Activated CD8-positive, alpha-beta memory T cell treated with anti-CD3 and anti-CD28 coated beads for 24 hours (primary cell): Measurements from ENCODE around the gene KRT8.
A peak's percentile ranks its signal among the peaks of the same experiment; 100 is the strongest.
"Not testable (repeated sequence)": the region's sequence is repeated elsewhere in the genome, so short reads cannot be mapped to it uniquely, and the experiment has no call there.

Experiments used
- DNase-seq: peaks from one replicate; pipeline ENCODE4 v3.0.0-alpha.2; 2020

The KRT8 gene

GRCh38 chr12:52873832-52874572 is 30.9 kb downstream of the KRT8 start:
- peak; percentile 76 for DNase-seq

- no peak for DNase-seq
These were observed 31.4 kb downstream of the KRT8 start for GRCh38 chr12:52873513-52873831.

- no peak for DNase-seq
These were observed 32.1 kb downstream of the KRT8 start for GRCh38 chr12:52872644-52873389.

GRCh38 chr12:52871291-52872039 is 33.4 kb downstream of the KRT8 start:
- no peak for DNase-seq

GRCh38 chr12:52870361-52871290 is 34.2 kb downstream of the KRT8 start:
- peak; percentile 97 for DNase-seq

GRCh38 chr12:52867642-52868041 is 37.2 kb downstream of the KRT8 start:
- DNase-seq = no peak

- no peak for DNase-seq
These were observed 37.7 kb downstream of the KRT8 start for GRCh38 chr12:52867152-52867551.

GRCh38 chr12:52865090-52865944 is 39.6 kb downstream of the KRT8 start:
- peak; percentile 71 for DNase-seq

- DNase-seq = no peak
These were observed 42.9 kb downstream of the KRT8 start for GRCh38 chr12:52862023-52862422.

- DNase-seq = no peak
These were observed 43.4 kb downstream of the KRT8 start for GRCh38 chr12:52861511-52861910.

- DNase-seq = no peak
These were observed 44.6 kb downstream of the KRT8 start for GRCh38 chr12:52860102-52860823.

- DNase-seq = no peak
These were observed 47.4 kb downstream of the KRT8 start for GRCh38 chr12:52857500-52857899.

GRCh38 chr12:52856787-52857186 is 48.1 kb downstream of the KRT8 start:
- no peak for DNase-seq

GRCh38 chr12:52856077-52856476 is 48.8 kb downstream of the KRT8 start:
- not testable (repeated sequence) for DNase-seq

- no peak for DNase-seq
These were observed 53.1 kb downstream of the KRT8 start for GRCh38 chr12:52851787-52852186.

- no peak for DNase-seq
These were observed 54.2 kb downstream of the KRT8 start for GRCh38 chr12:52850681-52851080.

- no peak for DNase-seq
These were observed 55.4 kb downstream of the KRT8 start for GRCh38 chr12:52849511-52849910.

- no peak for DNase-seq
These were observed 56.1 kb downstream of the KRT8 start, which contains the start of gene KRT78 for GRCh38 chr12:52848661-52849255. Gene KRT78, minus strand, starts transcription at chr12:52848994. Its CDS starts 64 bp downstream, at chr12:52848930.

GRCh38 chr12:52847335-52848102 is 57.4 kb downstream of the KRT8 start:
- no peak for DNase-seq
